ENCODE results near the gene AMOTL1. TPM values are rescaled to one million over a fixed set of nuclear protein-coding genes. Genes with fewer than 3 reads are reported as not detected.
A peak's percentile ranks its signal among the peaks of the same experiment; 100 is the strongest.

Gene AMOTL1
- polyA plus RNA-seq, 6 donors from 2014 or later: 0.07 to 0.15 TPM; not detected in 4

DNA sequence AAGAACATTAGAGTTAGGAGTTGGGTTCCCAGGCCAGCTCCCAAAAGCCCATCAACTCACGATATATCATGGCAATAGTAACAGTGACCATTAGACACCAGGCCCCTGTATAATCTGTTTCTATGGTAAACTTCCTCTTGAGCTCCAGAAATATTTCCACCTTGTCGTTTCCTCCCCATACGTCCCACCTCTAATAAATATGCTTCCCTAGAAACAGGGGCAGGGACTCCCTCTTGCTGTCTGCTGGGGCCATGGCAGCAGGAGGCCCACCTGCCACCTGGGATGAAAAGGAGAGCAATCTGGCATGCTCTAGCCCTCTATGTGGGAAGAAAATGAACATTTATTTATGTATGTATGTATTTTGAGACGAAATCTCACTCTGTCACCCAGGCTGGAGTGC is 32.2 kb upstream of the AMOTL1 start:
- peaks cover 0 to 3% (median 2%) of the 10 kb centered on the region in 3 donors for H3K4me1 Mint-ChIP-seq
- no peaks in the 10 kb centered on the region for H3K9me3 Mint-ChIP-seq
- no peak overlapping the region for H3K27ac Mint-ChIP-seq
- DNase-seq (no peak), ATAC-seq (ENCODE audit: low read depth in 2 of 2) (no peak)
- peaks cover 12 to 14% (median 14%) of the 10 kb centered on the region in 3 donors for H3K27me3 Mint-ChIP-seq
- H3K36me3 Mint-ChIP-seq: no peaks in the 10 kb centered on the region
- H3K4me3 Mint-ChIP-seq: no peak overlapping the region

DNA sequence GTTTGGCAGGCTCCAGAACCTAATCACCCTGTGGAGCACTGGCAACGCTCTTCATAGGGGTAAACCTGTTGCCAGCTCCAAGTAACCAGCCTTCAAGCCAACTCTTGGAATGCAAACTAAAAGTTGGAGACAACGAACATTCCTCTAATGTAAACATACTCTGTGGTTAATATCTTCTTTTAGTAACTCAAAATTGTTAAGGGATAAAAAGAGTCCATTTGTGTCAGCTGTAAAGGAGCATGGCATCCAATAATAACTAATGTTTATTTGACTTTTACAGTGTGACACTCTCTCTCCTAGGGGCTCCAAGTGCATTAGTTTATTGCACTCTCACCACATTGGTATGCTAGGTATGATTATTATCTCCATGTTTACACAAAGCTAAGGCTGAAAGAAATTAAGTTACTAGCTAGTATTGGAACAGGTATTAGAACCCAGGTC is 31.0 kb upstream of the AMOTL1 start:
- Mint-ChIP-seq H3K4me3 (no peak overlapping the region), H3K36me3 (no peaks in the 10 kb centered on the region), H3K27ac (no peak overlapping the region), H3K9me3 (no peaks in the 10 kb centered on the region), H3K4me1 (peaks cover 9 to 14% (median 13%) of the 10 kb centered on the region in 3 donors), H3K27me3 (peaks cover 21 to 24% (median 22%) of the 10 kb centered on the region in 3 donors)
- DNase-seq (no peak), ATAC-seq (ENCODE audit: low read depth in 2 of 2) (no peak)

DNA sequence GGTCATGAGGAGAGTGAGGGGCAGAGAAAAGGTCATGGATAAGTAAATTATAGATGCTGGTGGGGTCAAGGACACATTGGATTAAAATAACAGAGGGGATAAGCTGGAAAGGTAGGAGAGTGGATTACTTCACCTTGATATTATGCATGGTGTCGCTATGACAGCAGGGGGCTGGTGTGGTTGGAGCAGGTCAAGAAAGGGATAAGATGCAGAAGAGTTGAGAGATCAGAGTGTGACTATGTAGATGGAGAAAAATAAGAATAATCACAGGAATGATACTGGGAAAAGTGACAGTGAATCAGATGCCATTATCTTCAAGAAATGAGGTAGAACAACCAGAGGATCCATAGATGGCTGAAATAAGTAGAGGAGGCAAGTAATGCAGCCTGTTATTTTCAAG is 29.4 kb upstream of the AMOTL1 start:
- no peak for ATAC-seq (ENCODE audit: low read depth in 2 of 2)
- no peaks in the 10 kb centered on the region for H3K36me3 Mint-ChIP-seq
- no peak overlapping the region for H3K4me3 Mint-ChIP-seq
- no peaks in the 10 kb centered on the region for H3K9me3 Mint-ChIP-seq
- DNase-seq: no peak
- peaks cover 20 to 33% (median 26%) of the 10 kb centered on the region in 3 donors for H3K27me3 Mint-ChIP-seq
- peaks cover 9 to 14% (median 13%) of the 10 kb centered on the region in 3 donors for H3K4me1 Mint-ChIP-seq
- no peak overlapping the region for H3K27ac Mint-ChIP-seq

DNA sequence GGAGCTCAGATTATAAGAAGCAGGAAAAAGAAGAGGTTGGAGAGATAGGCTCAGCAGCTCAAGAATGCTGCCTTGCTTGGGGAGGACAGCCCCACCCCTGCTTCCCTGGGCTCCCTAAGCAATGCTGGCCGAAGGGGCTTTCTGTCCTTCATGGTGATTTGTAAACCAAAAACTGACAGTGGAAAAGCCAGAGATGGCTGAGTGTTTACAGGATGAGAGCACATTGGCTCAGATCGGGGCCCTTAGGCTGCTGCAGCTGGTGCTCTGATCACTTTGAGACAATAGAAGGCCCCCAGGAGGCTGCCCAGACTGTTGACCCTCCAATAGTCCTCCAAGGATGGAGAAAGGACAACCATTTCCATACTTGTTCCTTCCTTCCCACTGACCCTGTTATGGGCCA is 28.8 kb upstream of the AMOTL1 start:
- Mint-ChIP-seq H3K27ac (no peak overlapping the region), H3K27me3 (peaks cover 20 to 35% (median 26%) of the 10 kb centered on the region in 3 donors), H3K4me3 (no peak overlapping the region), H3K36me3 (no peaks in the 10 kb centered on the region), H3K9me3 (no peaks in the 10 kb centered on the region), H3K4me1 (peaks cover 9 to 14% (median 13%) of the 10 kb centered on the region in 3 donors)
- no peak for DNase-seq
- no peak for ATAC-seq (ENCODE audit: low read depth in 2 of 2)

DNA sequence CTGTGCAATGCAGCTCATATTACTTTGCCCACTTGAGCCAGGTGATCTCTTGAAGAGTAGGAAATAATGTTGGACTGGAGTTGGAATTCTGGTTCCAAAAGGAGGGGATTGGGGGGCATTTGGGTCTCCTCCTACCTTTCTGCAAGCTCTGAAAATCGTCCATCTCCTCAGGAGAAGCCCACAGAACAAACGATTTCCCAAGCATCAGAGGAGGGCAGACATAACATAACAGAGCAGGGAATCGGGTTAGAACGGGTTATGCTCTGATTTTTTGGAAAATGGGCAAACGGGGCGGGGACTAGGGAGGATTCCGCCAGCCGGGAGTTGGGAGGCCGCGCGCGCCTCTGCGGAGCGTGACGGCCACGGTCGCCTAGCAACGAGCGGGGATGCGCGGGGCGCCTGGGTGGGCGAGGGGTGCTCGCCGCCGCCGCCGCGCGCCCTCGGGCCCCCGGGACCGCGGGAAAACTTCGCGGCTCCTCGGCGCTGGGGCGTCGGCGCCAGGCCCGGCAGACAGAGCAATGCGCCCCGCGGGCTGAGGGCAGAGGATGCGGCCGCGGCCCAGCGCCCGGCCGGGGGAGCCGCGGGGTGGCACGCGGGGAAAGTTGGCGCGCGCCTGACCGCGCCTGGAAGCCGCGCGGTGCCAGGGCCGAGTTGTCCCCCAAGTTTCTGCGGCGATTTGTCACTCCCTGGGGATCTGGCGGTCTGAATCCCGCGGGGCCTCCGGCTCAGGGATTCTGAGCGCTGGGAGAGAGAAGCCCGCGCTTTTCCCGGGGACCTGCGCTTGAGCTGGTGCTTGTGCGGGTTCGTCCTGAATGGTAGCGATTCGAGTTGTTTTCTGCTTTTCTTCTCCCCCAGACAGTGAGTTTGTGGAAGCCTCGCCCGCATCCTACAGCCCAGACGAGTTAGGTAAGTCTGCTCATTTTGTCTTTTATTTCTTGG is 27.8 kb upstream of the AMOTL1 start:
- peaks cover 9 to 14% (median 13%) of the 10 kb centered on the region in 3 donors for H3K4me1 Mint-ChIP-seq
- peaks cover 20 to 35% (median 26%) of the 10 kb centered on the region in 3 donors for H3K27me3 Mint-ChIP-seq
- ATAC-seq (ENCODE audit: low read depth in 2 of 2) (peak; percentile 38 to 44), DNase-seq (no peak)
- peak overlapping the region; percentile 68 to 92 (median 80) for H3K4me3 Mint-ChIP-seq
- no peaks in the 10 kb centered on the region for H3K36me3 Mint-ChIP-seq
- peak overlapping the region in 2 of 6 donors; percentile 0 to 11 for H3K27ac Mint-ChIP-seq
- no peaks in the 10 kb centered on the region for H3K9me3 Mint-ChIP-seq

DNA sequence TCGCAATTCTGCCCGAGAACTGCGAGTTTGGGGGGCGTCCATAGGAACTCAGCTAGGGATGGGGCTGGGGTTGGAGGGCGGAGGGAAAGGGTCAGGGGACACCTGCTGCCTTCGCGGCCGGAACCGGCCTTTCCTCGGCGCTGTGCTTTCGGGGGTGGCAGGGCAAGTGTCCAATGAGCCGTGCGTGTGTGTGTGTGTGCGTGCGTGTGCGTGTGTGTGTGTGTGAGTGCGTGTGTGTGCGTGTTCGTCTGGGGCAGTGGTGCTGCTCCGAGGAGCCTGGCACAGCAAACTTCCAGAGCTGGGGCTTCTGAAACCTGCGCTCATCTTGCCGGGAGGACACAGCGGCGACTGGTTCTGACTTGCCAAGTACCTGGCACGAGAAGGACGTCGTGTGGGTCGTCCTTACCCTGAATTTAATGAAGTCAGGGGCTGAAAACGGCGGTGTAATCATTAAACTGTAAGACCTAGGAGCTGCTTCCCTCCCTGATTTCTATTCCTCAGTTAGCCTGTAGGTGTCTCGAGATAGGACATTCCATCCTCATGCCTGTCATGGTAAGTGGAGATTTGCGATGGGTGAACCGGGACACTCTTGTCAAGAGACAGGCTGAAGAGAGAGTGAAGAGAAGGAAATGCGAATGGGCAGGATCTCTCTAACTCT is 27.0 kb upstream of the AMOTL1 start:
- H3K9me3 Mint-ChIP-seq: no peaks in the 10 kb centered on the region
- H3K27ac Mint-ChIP-seq: peak overlapping the region in 2 of 6 donors; percentile 0 to 32
- ATAC-seq (ENCODE audit: low read depth in 2 of 2) (peak; percentile 45 to 50), DNase-seq (no peak)
- H3K4me1 Mint-ChIP-seq: peaks cover 9 to 14% (median 13%) of the 10 kb centered on the region in 3 donors
- H3K36me3 Mint-ChIP-seq: no peaks in the 10 kb centered on the region
- peaks cover 21 to 35% (median 34%) of the 10 kb centered on the region in 3 donors for H3K27me3 Mint-ChIP-seq
- H3K4me3 Mint-ChIP-seq: peak overlapping the region; percentile 68 to 92 (median 80)

DNA sequence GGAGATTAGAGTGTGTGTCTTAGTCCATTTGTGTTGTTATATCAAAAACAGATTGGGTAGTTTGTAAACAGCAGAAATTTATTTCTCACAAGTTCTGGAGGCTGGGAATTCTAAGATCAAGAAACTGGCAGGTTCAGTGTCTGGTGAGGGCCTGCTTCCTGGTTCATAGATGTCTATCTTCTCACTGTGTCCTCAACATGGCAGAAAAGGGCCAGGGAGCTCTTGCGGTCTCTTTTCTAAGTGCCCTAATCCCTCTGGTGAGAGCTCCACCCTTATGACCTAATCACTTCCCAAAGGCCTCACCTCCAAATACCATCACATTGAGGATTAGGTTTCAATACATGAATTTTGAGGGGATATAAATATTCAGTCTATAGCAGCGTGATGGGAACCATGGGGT is 25.5 kb upstream of the AMOTL1 start:
- ATAC-seq (ENCODE audit: low read depth in 2 of 2) (no peak), DNase-seq (no peak)
- Mint-ChIP-seq H3K4me1 (peaks cover 9 to 14% (median 13%) of the 10 kb centered on the region in 3 donors), H3K9me3 (no peaks in the 10 kb centered on the region), H3K27ac (no peak overlapping the region), H3K27me3 (peaks cover 33 to 47% (median 41%) of the 10 kb centered on the region in 3 donors), H3K4me3 (no peak overlapping the region), H3K36me3 (no peaks in the 10 kb centered on the region)

DNA sequence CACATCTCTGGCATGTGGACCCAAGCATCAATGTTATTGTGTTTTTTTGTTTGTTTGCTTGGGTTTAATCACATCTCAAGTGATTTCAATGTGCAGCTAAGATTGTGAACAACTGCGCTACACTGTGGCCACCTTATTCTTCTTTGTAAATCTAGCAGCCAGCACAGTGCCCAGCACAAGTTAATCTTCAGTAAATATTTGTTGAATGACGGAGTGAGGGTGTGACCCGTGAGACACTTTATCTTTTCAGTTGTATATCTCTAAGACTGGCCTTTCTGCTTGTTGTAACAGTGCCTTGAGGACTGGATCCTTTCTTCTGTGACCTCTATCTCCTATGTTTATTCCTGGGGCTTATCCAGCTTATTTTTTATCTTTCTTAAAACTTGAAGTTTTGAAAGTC is 21.4 kb upstream of the AMOTL1 start:
- DNase-seq: no peak
- H3K36me3 Mint-ChIP-seq: no peaks in the 10 kb centered on the region
- H3K27me3 Mint-ChIP-seq: peaks cover 32 to 55% (median 47%) of the 10 kb centered on the region in 3 donors
- no peak overlapping the region for H3K27ac Mint-ChIP-seq
- H3K9me3 Mint-ChIP-seq: no peaks in the 10 kb centered on the region
- H3K4me1 Mint-ChIP-seq: peaks cover 2 to 3% (median 3%) of the 10 kb centered on the region in 3 donors
- no peak overlapping the region for H3K4me3 Mint-ChIP-seq
- ATAC-seq (ENCODE audit: low read depth in 2 of 2): no peak

DNA sequence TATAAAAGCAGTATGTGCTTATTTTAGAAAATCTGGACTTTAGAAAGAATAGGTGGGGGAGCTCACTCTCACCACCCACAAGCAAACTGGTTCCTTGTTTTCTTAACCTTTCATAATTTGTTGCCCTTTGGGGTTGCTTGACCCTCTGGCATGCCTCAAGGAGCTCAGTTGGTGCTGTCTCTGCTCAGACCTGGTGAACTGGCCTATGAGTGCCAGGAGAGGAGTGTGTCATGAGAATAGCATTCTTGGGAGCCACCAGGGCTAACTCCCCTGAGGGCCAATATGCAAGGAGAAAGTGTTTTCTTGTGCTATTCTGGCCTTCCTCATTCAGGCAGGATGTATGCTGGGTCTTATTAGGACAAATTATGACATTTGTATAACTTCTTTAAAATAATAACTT is 21.0 kb upstream of the AMOTL1 start:
- peaks cover 32 to 54% (median 47%) of the 10 kb centered on the region in 3 donors for H3K27me3 Mint-ChIP-seq
- no peaks in the 10 kb centered on the region for H3K36me3 Mint-ChIP-seq
- H3K4me1 Mint-ChIP-seq: no peaks in the 10 kb centered on the region
- H3K27ac Mint-ChIP-seq: no peak overlapping the region
- H3K4me3 Mint-ChIP-seq: no peak overlapping the region
- no peaks in the 10 kb centered on the region for H3K9me3 Mint-ChIP-seq
- ATAC-seq (ENCODE audit: low read depth in 2 of 2) (no peak), DNase-seq (no peak)

DNA sequence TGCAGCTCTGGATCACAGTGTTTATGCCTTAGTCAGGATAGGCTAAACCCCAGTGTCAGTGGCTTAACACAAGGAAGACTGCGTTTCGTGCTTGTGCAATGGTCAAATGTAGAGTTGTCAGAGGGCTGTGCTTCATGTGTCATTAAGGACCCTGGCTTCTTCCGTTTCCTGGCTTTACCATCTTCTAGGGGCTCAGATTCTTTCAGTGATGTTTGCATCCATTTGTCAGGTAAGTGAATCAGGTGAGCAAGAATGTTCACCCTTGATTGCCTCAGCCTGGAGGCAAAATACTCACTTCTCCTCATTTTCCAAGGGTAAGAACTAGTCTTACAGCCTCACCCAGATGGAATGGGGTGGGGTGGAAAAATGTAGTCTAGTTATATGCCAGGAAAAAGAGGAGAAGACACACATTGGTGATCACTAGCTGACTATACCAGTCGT is 20.5 kb upstream of the AMOTL1 start:
- no peak for ATAC-seq (ENCODE audit: low read depth in 2 of 2)
- Mint-ChIP-seq H3K4me1 (no peaks in the 10 kb centered on the region), H3K27me3 (peaks cover 34 to 53% (median 46%) of the 10 kb centered on the region in 3 donors), H3K4me3 (no peak overlapping the region), H3K36me3 (no peaks in the 10 kb centered on the region), H3K27ac (no peak overlapping the region), H3K9me3 (no peaks in the 10 kb centered on the region)
- no peak for DNase-seq

DNA sequence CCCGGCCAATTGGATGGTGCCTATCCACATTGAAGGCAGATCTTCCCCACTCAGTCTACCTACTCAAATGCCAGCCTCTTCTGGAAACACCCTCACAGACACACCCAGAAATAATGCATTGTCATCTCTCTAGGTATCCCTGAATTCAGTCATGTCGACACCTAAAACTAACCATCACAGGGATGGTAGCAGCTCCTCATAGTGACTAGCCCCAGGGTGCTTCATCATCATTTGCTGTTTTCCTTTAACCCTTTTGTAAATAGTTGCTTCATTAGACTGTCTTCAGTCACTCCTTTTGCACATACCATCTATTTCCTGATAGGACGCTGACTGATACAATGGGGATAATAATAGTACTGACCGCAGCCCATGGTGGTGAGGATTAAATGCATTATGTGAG is 18.8 kb upstream of the AMOTL1 start:
- no peak overlapping the region for H3K27ac Mint-ChIP-seq
- DNase-seq (no peak), ATAC-seq (ENCODE audit: low read depth in 2 of 2) (no peak)
- H3K9me3 Mint-ChIP-seq: no peaks in the 10 kb centered on the region
- H3K4me3 Mint-ChIP-seq: no peak overlapping the region
- H3K4me1 Mint-ChIP-seq: no peaks in the 10 kb centered on the region
- peaks cover 30 to 46% (median 42%) of the 10 kb centered on the region in 3 donors for H3K27me3 Mint-ChIP-seq
- H3K36me3 Mint-ChIP-seq: no peaks in the 10 kb centered on the region

DNA sequence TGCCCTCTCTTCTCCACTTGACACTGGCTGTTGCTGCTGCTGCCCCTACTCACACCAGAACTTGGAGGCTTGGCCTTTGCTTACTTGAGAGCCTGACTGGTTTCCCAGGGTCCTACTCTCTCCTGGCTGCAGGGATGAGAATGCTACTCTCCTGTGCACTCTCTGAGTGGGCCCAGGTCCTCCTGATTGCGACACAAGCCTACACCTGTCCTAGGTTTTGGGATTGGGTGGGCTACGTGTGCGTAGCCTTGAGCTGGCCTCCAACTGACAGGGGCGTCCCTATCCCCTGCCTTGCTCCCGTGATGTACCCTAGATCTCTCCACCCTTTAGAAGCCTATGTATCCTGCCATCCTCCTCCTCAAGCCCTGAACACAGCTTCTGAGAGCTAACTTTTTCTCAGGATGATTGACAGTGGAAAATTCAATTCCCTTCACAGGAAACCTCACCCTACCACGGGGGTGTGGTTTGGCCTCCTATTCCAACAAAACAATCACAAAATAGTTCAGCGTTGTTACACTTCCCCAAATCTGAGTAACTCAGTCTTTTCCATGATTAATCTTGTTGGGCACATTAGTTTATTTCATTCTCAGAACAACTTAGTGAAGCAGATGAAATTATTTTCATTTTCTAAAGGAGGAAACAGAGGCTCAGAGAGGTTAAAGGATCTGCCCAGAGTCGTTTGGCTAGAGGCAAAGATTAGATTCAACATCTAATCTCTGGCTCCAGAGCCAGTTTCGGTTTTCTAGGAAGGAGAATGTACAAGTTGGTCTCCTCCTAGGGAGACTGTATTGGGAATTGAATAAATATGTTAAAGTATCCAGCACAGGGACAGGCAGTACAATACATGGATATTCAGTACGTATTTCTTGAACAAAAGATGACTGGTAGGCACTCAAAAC is 17.6 kb upstream of the AMOTL1 start:
- DNase-seq: no peak
- no peaks in the 10 kb centered on the region for H3K4me1 Mint-ChIP-seq
- no peaks in the 10 kb centered on the region for H3K36me3 Mint-ChIP-seq
- no peak for ATAC-seq (ENCODE audit: low read depth in 2 of 2)
- H3K4me3 Mint-ChIP-seq: no peak overlapping the region
- no peaks in the 10 kb centered on the region for H3K9me3 Mint-ChIP-seq
- H3K27me3 Mint-ChIP-seq: peaks cover 30 to 48% (median 42%) of the 10 kb centered on the region in 3 donors
- H3K27ac Mint-ChIP-seq: no peak overlapping the region

DNA sequence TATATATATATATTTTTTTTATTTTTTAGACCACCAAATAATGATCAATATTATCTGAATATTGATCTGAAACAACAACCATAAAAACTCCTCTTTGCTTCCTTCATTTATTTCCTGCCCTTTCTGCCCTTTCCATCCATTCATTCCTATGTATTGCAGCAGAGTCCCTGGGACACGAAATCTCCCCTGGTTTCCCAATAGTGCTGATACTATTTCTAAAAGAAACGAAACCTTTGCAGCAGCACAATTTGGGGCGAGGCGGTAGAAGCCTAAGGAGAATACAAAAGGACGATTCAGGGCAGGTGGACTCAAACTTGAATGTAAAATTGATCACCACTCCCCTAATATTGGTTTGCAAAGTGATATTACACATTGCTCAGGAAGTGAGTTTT is 16.9 kb upstream of the AMOTL1 start:
- no peak for ATAC-seq (ENCODE audit: low read depth in 2 of 2)
- Mint-ChIP-seq H3K4me3 (no peak overlapping the region), H3K27me3 (peaks cover 28 to 41% (median 41%) of the 10 kb centered on the region in 3 donors), H3K9me3 (no peaks in the 10 kb centered on the region), H3K27ac (peak overlapping the region in 1 of 6 donors; percentile 10), H3K36me3 (no peaks in the 10 kb centered on the region), H3K4me1 (no peaks in the 10 kb centered on the region)
- no peak for DNase-seq

Data from naive B cell (primary cell).